Skeletal muscle tissue (tissue), 4 donors: ENCODE measurements around the gene DARS1. TPM values are rescaled to one million over a fixed set of nuclear protein-coding genes. Genes with fewer than 3 reads are reported as not detected.

ENCODE experiments used
- H3K27ac ChIP-seq: one replicate; pipeline ENCODE4 v1.7.0; 2013; ENCODE audit warnings: mild to moderate bottlenecking, low read depth, low read length, inconsistent platforms
- H3K27me3 ChIP-seq, 3 donors: one replicate each; pipeline ENCODE4 v1.7.0; 2013; ENCODE audit warnings: low read length in 3 of 3; ENCODE audit not compliant: control insufficient read depth in 3 of 3, insufficient read depth in 3 of 3
- H3K36me3 ChIP-seq, 3 donors: one replicate each; pipeline ENCODE4 v1.7.0; 2013; ENCODE audit warnings: low read length in 3 of 3; ENCODE audit not compliant: control insufficient read depth in 3 of 3, insufficient read depth in 3 of 3
- H3K4me1 ChIP-seq, 3 donors: one replicate each; pipeline ENCODE4 v1.7.0; 2013; ENCODE audit warnings: low read length in 3 of 3, mild to moderate bottlenecking in 3 of 3; ENCODE audit not compliant: control insufficient read depth in 3 of 3, insufficient read depth in 3 of 3
- H3K4me3 ChIP-seq, 3 donors: one replicate each; pipeline ENCODE4 v1.7.0; 2013; ENCODE audit warnings: low read length in 3 of 3
- H3K9ac ChIP-seq, 3 donors: one replicate each; pipeline ENCODE4 v1.7.0; 2013; ENCODE audit warnings: low read length in 3 of 3, mild to moderate bottlenecking in 3 of 3, moderate library complexity in 2 of 3, low read depth in 1 of 3
- H3K9me3 ChIP-seq, 3 donors: one replicate each; pipeline ENCODE4 v1.7.0; 2013; ENCODE audit warnings: low read length in 3 of 3; ENCODE audit not compliant: control insufficient read depth in 3 of 3
- total RNA-seq: library from RNA; depleted of rRNA; stranded (reverse); fragments of >200 nt; gene quantifications from one replicate; pipeline ENCODE4 v1.2.3, GENCODE V29; 2014
- donor health status: Osteomylitis.

DARS1 gene
- total RNA-seq, 1 donor from 2014 or later = 85.6 TPM

GRCh38 chr2:136017786-136018185, 32.4 kb upstream of the DARS1 start:
- Histone ChIP-seq H3K4me3 (no peak overlapping the region), H3K9me3 (no peaks in the 10 kb centered on the region), H3K27ac (no peak overlapping the region), H3K36me3 (no peaks in the 10 kb centered on the region), H3K27me3 (no peaks in the 10 kb centered on the region), H3K4me1 (peaks cover 17 to 19% (median 17%) of the 10 kb centered on the region in 3 donors), H3K9ac (no peak overlapping the region)

- no peaks in the 10 kb centered on the region for H3K36me3 ChIP-seq
- no peak overlapping the region for H3K27ac ChIP-seq
- H3K9ac ChIP-seq = no peak overlapping the region
- H3K27me3 ChIP-seq = no peaks in the 10 kb centered on the region
- no peaks in the 10 kb centered on the region for H3K9me3 ChIP-seq
- H3K4me1 ChIP-seq = peaks cover 17 to 22% (median 18%) of the 10 kb centered on the region in 3 donors
- H3K4me3 ChIP-seq = no peak overlapping the region
Measured at GRCh38 chr2:136016836-136017235, 31.4 kb upstream of the DARS1 start.

- Histone ChIP-seq H3K9me3 (no peaks in the 10 kb centered on the region), H3K36me3 (no peaks in the 10 kb centered on the region), H3K27ac (no peak overlapping the region), H3K4me3 (no peak overlapping the region), H3K4me1 (peaks cover 17 to 22% (median 18%) of the 10 kb centered on the region in 3 donors), H3K27me3 (no peaks in the 10 kb centered on the region), H3K9ac (no peak overlapping the region)
Measured at GRCh38 chr2:136016427-136016826, 31.0 kb upstream of the DARS1 start.

GRCh38 chr2:136015699-136016098, 30.3 kb upstream of the DARS1 start:
- H3K4me1 ChIP-seq = peaks cover 17 to 22% (median 18%) of the 10 kb centered on the region in 3 donors
- H3K36me3 ChIP-seq = no peaks in the 10 kb centered on the region
- no peak overlapping the region for H3K27ac ChIP-seq

GRCh38 chr2:136014411-136014810, 29.0 kb upstream of the DARS1 start:
- Histone ChIP-seq H3K27ac (no peak overlapping the region), H3K36me3 (no peaks in the 10 kb centered on the region), H3K4me1 (peaks cover 10 to 14% (median 11%) of the 10 kb centered on the region in 3 donors), H3K27me3 (no peaks in the 10 kb centered on the region), H3K9ac (no peak overlapping the region), H3K9me3 (no peaks in the 10 kb centered on the region), H3K4me3 (no peak overlapping the region)

More at GRCh38 chr2:136015699-136016098, 30.3 kb upstream of the DARS1 start:
- Histone ChIP-seq H3K27me3 (no peaks in the 10 kb centered on the region), H3K4me3 (no peak overlapping the region), H3K9ac (no peak overlapping the region), H3K9me3 (no peaks in the 10 kb centered on the region)

- Histone ChIP-seq H3K9ac (no peak overlapping the region), H3K4me3 (no peak overlapping the region), H3K36me3 (no peaks in the 10 kb centered on the region), H3K27ac (no peak overlapping the region), H3K9me3 (no peaks in the 10 kb centered on the region), H3K27me3 (no peaks in the 10 kb centered on the region), H3K4me1 (peaks cover 9 to 14% (median 11%) of the 10 kb centered on the region in 3 donors)
Measured at GRCh38 chr2:136013955-136014354, 28.5 kb upstream of the DARS1 start.

GRCh38 chr2:136013136-136013685, 27.8 kb upstream of the DARS1 start:
- H3K9ac ChIP-seq = no peak overlapping the region
- H3K4me1 ChIP-seq = peaks cover 9 to 14% (median 11%) of the 10 kb centered on the region in 3 donors
- no peak overlapping the region for H3K27ac ChIP-seq
- H3K36me3 ChIP-seq = no peaks in the 10 kb centered on the region
- no peaks in the 10 kb centered on the region for H3K9me3 ChIP-seq
- no peaks in the 10 kb centered on the region for H3K27me3 ChIP-seq
- H3K4me3 ChIP-seq = no peak overlapping the region

- H3K9me3 ChIP-seq = no peaks in the 10 kb centered on the region
- no peak overlapping the region for H3K9ac ChIP-seq
- H3K27ac ChIP-seq = no peak overlapping the region
- H3K36me3 ChIP-seq = no peaks in the 10 kb centered on the region
- H3K27me3 ChIP-seq = no peaks in the 10 kb centered on the region
- no peak overlapping the region for H3K4me3 ChIP-seq
- H3K4me1 ChIP-seq = peaks cover 9 to 14% (median 11%) of the 10 kb centered on the region in 3 donors
Measured at GRCh38 chr2:136012315-136012714, 26.9 kb upstream of the DARS1 start.

- Histone ChIP-seq H3K27me3 (no peaks in the 10 kb centered on the region), H3K4me1 (peaks cover 11 to 19% (median 11%) of the 10 kb centered on the region in 3 donors), H3K27ac (no peak overlapping the region), H3K9ac (no peak overlapping the region), H3K36me3 (no peaks in the 10 kb centered on the region), H3K9me3 (no peaks in the 10 kb centered on the region), H3K4me3 (no peak overlapping the region)
Measured at GRCh38 chr2:136010126-136010525, 24.7 kb upstream of the DARS1 start.

- Histone ChIP-seq H3K36me3 (no peaks in the 10 kb centered on the region), H3K4me1 (peaks cover 0 to 13% (median 7%) of the 10 kb centered on the region in 3 donors), H3K9ac (no peak overlapping the region), H3K27ac (no peak overlapping the region), H3K9me3 (no peaks in the 10 kb centered on the region), H3K27me3 (no peaks in the 10 kb centered on the region), H3K4me3 (no peak overlapping the region)
Measured at GRCh38 chr2:136008205-136008865, 22.9 kb upstream of the DARS1 start.
